HCT116 (cell line): ENCODE measurements around the gene RHBDD3. TPM values are rescaled to one million over a fixed set of nuclear protein-coding genes. Genes with fewer than 3 reads are reported as not detected.

Experiments
- ATAC-seq: fragments of 200-7000 bp; cut with Tn5 transposase; 2 replicates; pipeline ENCODE4 v1.9.1; 2020; ENCODE audit warnings: mild to moderate bottlenecking, moderate library complexity
- BruUV-seq: library from RNA; stranded (reverse); fragments of 400-500 nt; replicated peaks from 2 replicates; lab custom pipeline; 2021; lab: Mats Ljungman, UMichigan
- CTCF ChIA-PET: fragments of 300-600 bp; sonication (Branson Sonifier 250); formaldehyde crosslinking; loops from one replicate; lab custom pipeline; 2021; ENCODE audit warnings: antibody characterized with exemption; lab: Charles Lee
- POLR2A ChIA-PET: fragments of 300-600, 350-600 bp; sonication (Branson Sonifier 250); formaldehyde crosslinking; loops from one replicate; lab custom pipeline; 2021; ENCODE audit warnings: antibody characterized with exemption; lab: Charles Lee
- RAD21 ChIA-PET, 2 experiments: fragments of 300-600 bp; sonication (Branson Sonifier 250); formaldehyde crosslinking; loops; one replicate each; lab custom pipeline; 2023; ENCODE audit warnings: low total read pairs in 2 of 2; ENCODE audit not compliant: uncharacterized antibody in 2 of 2, unreplicated experiment in 2 of 2, low non-redundant PET in 1 of 2; lab: Charles Lee
- DNase-seq: peaks from one replicate; pipeline ENCODE4 v3.0.0-alpha.2; 2010; ENCODE audit warnings: low read depth, low spot score
- H2AFZ ChIP-seq: fragments of 200-600 bp; shearing (Covaris generic), sonication (generic); 2 replicates; pipeline ENCODE4 v1.6.1; 2017; ENCODE audit warnings: low read depth, mixed run types, mixed read lengths, antibody characterized with exemption, low read length; ENCODE audit not compliant: poor library complexity, severe bottlenecking
- H3K27ac ChIP-seq: 2 replicates; pipeline ENCODE4 v1.5.1; 2012; ENCODE audit warnings: low read depth, low read length
- H3K27me3 ChIP-seq: fragments of 200-600 bp; sonication (generic); 2 replicates; pipeline ENCODE4 v1.6.1; 2016; ENCODE audit warnings: mixed run types, low read length, mixed read lengths; ENCODE audit not compliant: insufficient read depth
- H3K36me3 ChIP-seq, 2 experiments: fragments of 200-500 bp in 1 of 2; fragments of 200-600 bp in 1 of 2; sonication (Bioruptor generic) in 1 of 2; sonication (generic) in 1 of 2; 2 replicates each; pipeline versions ENCODE4 v1.5.1 to v1.6.1; 2014 to 2016; ENCODE audit warnings: low read length in 2 of 2, inconsistent platforms in 1 of 2, mixed read lengths in 1 of 2, mixed run types in 1 of 2; ENCODE audit not compliant: insufficient read depth in 2 of 2, control insufficient read depth in 1 of 2
- H3K4me1 ChIP-seq, 2 experiments: fragments of 200-600 bp in 1 of 2; sonication (generic) in 1 of 2; 2 replicates each; pipeline versions ENCODE4 v1.5.1 to v1.6.1; 2012 to 2017; ENCODE audit warnings: low read length in 2 of 2, inconsistent platforms in 1 of 2, mild to moderate bottlenecking in 1 of 2, mixed read lengths in 1 of 2, mixed run types in 1 of 2, moderate library complexity in 1 of 2; ENCODE audit not compliant: insufficient read depth in 2 of 2, control insufficient read depth in 1 of 2
- H3K4me2 ChIP-seq: fragments of 200-600 bp; sonication (generic); 2 replicates; pipeline ENCODE4 v1.6.1; 2017; ENCODE audit warnings: mixed run types, low read length, mixed read lengths
- H3K4me3 ChIP-seq, 2 experiments: fragments of 200-600 bp in 1 of 2; sonication (generic) in 1 of 2; replicated peaks in 1 of 2; 2 replicates each; pipeline ENCODE4 v1.5.1; 2011 to 2016; ENCODE audit warnings: low read length in 2 of 2, control low read depth in 1 of 2, low read depth in 1 of 2, mild to moderate bottlenecking in 1 of 2, mixed read lengths in 1 of 2, mixed run types in 1 of 2
- H3K79me2 ChIP-seq: fragments of 200-600 bp; sonication (generic); 2 replicates; pipeline ENCODE4 v1.6.1; 2017; ENCODE audit warnings: mild to moderate bottlenecking, mixed run types, low read length, moderate library complexity, mixed read lengths; ENCODE audit not compliant: insufficient read depth
- H3K9ac ChIP-seq: fragments of 200-600 bp; sonication (generic); 2 replicates; pipeline ENCODE4 v1.6.1; 2016; ENCODE audit warnings: low read length, mixed read lengths
- H3K9me2 ChIP-seq: fragments of 200-600 bp; sonication (generic), shearing (Covaris generic); 2 replicates; pipeline ENCODE4 v1.6.1; 2017; ENCODE audit warnings: mixed run types, mild to moderate bottlenecking, moderate library complexity; ENCODE audit not compliant: insufficient read depth
- H3K9me3 ChIP-seq, 2 experiments: fragments of 200-500 bp in 1 of 2; fragments of 200-600 bp in 1 of 2; sonication (Bioruptor generic) in 1 of 2; sonication (generic) in 1 of 2; 2 replicates each; pipeline ENCODE4 v1.6.1; 2014 to 2017; ENCODE audit warnings: low read length in 2 of 2, mixed read lengths in 2 of 2, inconsistent platforms in 1 of 2, low read depth in 1 of 2, mild to moderate bottlenecking in 1 of 2, mixed run types in 1 of 2, moderate library complexity in 1 of 2; ENCODE audit not compliant: control insufficient read depth in 1 of 2, insufficient read depth in 1 of 2
- H4K20me1 ChIP-seq: fragments of 200-600 bp; sonication (generic), shearing (Covaris generic); 2 replicates; pipeline ENCODE4 v1.6.1; 2017; ENCODE audit warnings: mixed run types, mild to moderate bottlenecking, moderate library complexity; ENCODE audit not compliant: insufficient read depth
- EZH2phosphoT487 ChIP-seq: fragments of 200-600 bp; IDR thresholded peaks from 2 replicates; pipeline ENCODE4 v1.6.1; 2018; ENCODE audit warnings: antibody characterized with exemption, borderline replicate concordance
- FOSL1 ChIP-seq: IDR thresholded peaks from 2 replicates; pipeline ENCODE4 v1.6.1; 2012; ENCODE audit warnings: low read depth
- JUND ChIP-seq: IDR thresholded peaks from 2 replicates; pipeline ENCODE4 v1.6.1; 2012
- MAX ChIP-seq: IDR thresholded peaks from 2 replicates; pipeline ENCODE4 v1.6.1; 2012
- POLR2A ChIP-seq: IDR thresholded peaks from 2 replicates; pipeline ENCODE4 v1.7.0; 2011; ENCODE audit warnings: borderline replicate concordance; ENCODE audit not compliant: insufficient read depth, insufficient read length; ENCODE audit errors: extremely low read depth
- RAD21 ChIP-seq: IDR thresholded peaks from 2 replicates; pipeline ENCODE4 v1.6.1; 2012; ENCODE audit warnings: low read depth, mild to moderate bottlenecking
- SIN3A ChIP-seq: IDR thresholded peaks from 2 replicates; pipeline ENCODE4 v1.6.1; 2012; ENCODE audit warnings: low read depth
- TCF7L2 ChIP-seq: IDR thresholded peaks from 2 replicates; pipeline ENCODE4 v1.7.0; 2011; ENCODE audit warnings: borderline replicate concordance, inconsistent platforms; ENCODE audit not compliant: insufficient read depth, insufficient read length; ENCODE audit errors: extremely low read depth
- YY1 ChIP-seq: IDR thresholded peaks from 2 replicates; pipeline ENCODE4 v1.6.1; 2011; ENCODE audit warnings: low read length, low read depth, moderate library complexity, mild to moderate bottlenecking; ENCODE audit not compliant: insufficient replicate concordance; ENCODE audit errors: extremely low read depth
- intact Hi-C: fragments of 100-400 bp; cut with micrococcal nuclease; formaldehyde crosslinking; loops from 2 replicates; pipeline ENCODE4 v1.10.0; 2022
- total RNA-seq: library from RNA; stranded (reverse); gene quantifications from one replicate; pipeline ENCODE4 v1.2.1, GENCODE V29; 2021; ENCODE audit not compliant: unreplicated experiment
- TF ChIP-seq, protein P1 (sequence below): IDR thresholded peaks from 2 replicates; pipeline ENCODE4 v1.6.1; 2012; ENCODE audit warnings: low read depth
- TF ChIP-seq, protein P2 (sequence below): IDR thresholded peaks from 2 replicates; pipeline ENCODE4 v1.6.1; 2012

The RHBDD3 gene
- total RNA-seq, 1 experiment from 2014 or later = 30.2 TPM

GRCh38 chr22:29216873-29217666 is 50.7 kb downstream of the RHBDD3 start:
- no peak for TF ChIP-seq JUND
- TF ChIP-seq TCF7L2 = no peak
- TF ChIP-seq YY1 = no peak
- no peak for TF ChIP-seq MAX
- TF ChIP-seq POLR2A = no peak
- no peak for TF ChIP-seq RAD21
- TF ChIP-seq, protein P1, sequence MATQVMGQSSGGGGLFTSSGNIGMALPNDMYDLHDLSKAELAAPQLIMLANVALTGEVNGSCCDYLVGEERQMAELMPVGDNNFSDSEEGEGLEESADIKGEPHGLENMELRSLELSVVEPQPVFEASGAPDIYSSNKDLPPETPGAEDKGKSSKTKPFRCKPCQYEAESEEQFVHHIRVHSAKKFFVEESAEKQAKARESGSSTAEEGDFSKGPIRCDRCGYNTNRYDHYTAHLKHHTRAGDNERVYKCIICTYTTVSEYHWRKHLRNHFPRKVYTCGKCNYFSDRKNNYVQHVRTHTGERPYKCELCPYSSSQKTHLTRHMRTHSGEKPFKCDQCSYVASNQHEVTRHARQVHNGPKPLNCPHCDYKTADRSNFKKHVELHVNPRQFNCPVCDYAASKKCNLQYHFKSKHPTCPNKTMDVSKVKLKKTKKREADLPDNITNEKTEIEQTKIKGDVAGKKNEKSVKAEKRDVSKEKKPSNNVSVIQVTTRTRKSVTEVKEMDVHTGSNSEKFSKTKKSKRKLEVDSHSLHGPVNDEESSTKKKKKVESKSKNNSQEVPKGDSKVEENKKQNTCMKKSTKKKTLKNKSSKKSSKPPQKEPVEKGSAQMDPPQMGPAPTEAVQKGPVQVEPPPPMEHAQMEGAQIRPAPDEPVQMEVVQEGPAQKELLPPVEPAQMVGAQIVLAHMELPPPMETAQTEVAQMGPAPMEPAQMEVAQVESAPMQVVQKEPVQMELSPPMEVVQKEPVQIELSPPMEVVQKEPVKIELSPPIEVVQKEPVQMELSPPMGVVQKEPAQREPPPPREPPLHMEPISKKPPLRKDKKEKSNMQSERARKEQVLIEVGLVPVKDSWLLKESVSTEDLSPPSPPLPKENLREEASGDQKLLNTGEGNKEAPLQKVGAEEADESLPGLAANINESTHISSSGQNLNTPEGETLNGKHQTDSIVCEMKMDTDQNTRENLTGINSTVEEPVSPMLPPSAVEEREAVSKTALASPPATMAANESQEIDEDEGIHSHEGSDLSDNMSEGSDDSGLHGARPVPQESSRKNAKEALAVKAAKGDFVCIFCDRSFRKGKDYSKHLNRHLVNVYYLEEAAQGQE = no peak
- TF ChIP-seq, protein P2, sequence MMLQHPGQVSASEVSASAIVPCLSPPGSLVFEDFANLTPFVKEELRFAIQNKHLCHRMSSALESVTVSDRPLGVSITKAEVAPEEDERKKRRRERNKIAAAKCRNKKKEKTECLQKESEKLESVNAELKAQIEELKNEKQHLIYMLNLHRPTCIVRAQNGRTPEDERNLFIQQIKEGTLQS = no peak
- TF ChIP-seq SIN3A = no peak
- TF ChIP-seq EZH2phosphoT487 = no peak
- TF ChIP-seq FOSL1 = no peak
- Histone ChIP-seq H3K79me2 (no peaks in the 10 kb centered on the region), H3K9me3 (no peaks in the 10 kb centered on the region), H3K4me3 (no peak overlapping the region), H3K4me2 (no peak overlapping the region), H3K36me3 (no peaks in the 10 kb centered on the region), H4K20me1 (no peaks in the 10 kb centered on the region), H3K27me3 (no peaks in the 10 kb centered on the region), H3K27ac (no peak overlapping the region), H3K9me2 (no peaks in the 10 kb centered on the region), H3K4me1 (no peaks in the 10 kb centered on the region), H3K9ac (no peak overlapping the region), H2AFZ (no peak overlapping the region)
- ChIA-PET RAD21 (no interaction called here), CTCF (no interaction called here), POLR2A (no interaction called here)
- intact Hi-C loops = no loop called here
- ATAC-seq (no peak), DNase-seq (no peak)
- no TSS peak for BruUV-seq
